VCaP (cell line): ENCODE data around the gene CCDC110.

ENCODE experiments used
- H3K27ac ChIP-seq: fragments of 450-650 bp; 2 replicates; pipeline ENCODE4 v1.5.1; 2017
- CTCF ChIP-seq: fragments of 450-650 bp; conservative IDR thresholded peaks from 2 replicates; pipeline ENCODE4 v1.5.1; 2017; ENCODE audit warnings: mild to moderate bottlenecking, moderate library complexity

CCDC110 gene

DNA sequence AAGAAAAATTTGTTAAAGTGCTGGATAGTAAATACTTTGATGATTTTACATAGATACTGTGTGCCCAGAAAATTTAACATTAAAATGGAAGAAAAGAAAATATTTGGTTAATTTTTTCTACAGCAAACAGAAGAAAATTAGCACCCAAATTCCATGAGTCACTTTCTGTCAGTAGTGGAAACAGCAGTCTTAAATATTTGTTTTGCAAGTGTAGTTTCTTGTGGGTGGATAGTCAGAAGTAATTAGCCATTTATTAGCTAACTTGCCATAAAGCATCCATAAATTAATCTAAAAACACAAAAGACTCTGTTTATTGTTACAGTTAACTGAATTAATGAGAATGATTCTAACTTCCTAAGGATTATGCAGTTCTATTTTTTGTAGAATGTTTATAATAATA is 36.1 kb downstream of the CCDC110 start:
- TF ChIP-seq CTCF: no peak
- no peak overlapping the region for H3K27ac ChIP-seq

DNA sequence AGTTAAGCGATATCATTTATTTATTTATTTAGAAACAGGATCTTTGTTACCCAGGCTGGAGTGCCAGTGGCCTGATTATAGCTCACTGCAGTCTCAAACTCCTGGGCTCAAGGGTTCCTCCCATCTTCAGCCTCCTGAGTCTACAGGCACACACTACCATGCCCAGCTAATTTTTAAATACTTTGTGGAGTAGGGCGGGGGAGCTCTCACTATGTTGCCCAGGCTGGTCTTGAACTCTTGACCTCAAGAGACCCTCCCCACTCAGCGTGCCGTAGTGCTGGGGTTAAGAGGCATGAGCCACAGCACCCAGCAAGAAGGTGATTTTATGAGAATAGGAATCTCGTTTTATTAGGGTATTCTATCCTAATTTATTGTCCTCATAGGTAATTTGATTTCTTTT is 41.9 kb downstream of the CCDC110 start:
- H3K27ac ChIP-seq: no peak overlapping the region
- no peak for TF ChIP-seq CTCF

GRCh38 chr4:185426960-185427688 is 44.4 kb downstream of the CCDC110 start:
- no peak for TF ChIP-seq CTCF
- H3K27ac ChIP-seq: no peak overlapping the region

DNA sequence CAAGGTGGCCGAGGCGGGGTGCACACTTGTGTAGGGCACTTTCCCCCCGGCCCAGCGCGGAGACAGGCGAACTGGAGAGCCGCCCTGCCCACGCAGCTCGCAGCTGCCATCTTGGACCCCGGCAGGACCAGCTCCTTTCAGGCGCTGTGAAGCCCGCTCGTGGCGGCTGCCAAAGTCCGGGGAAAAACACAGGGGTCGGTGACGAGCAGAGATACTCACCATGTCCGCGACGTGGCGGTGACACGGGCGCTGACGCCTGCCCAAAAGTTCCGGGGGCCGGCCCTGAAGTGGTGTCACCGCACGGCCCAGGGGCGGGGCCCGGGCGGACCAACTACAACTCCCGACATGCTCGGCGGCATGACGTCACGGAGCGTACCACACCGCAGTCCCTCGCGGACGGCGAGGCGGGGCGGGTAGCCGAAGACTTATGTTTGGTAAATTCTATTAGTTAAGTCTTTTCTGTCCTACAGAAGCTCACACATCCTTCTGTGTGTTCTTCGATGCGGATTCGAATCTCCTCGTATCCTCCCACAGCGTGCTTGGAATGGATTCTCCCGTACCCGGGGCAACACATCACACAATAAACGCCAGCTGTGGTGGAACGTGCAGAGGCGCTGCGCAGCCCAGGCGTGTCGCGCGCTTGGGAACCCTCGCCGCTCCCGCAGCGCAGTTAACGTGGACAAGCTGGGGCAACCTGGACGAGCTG is 45.7 kb downstream of the CCDC110 start, which contains the start of gene UFSP2:
Gene UFSP2, minus strand, starts transcription at position 318 of the 706 bp plus-strand sequence. Its CDS starts 96 bp downstream, at position 222.
- no peak for TF ChIP-seq CTCF
- H3K27ac ChIP-seq: peak within 1 kb of the TSS; percentile 97

GRCh38 chr4:185424905-185425646 is 46.5 kb downstream of the CCDC110 start:
- peak overlapping the region; percentile 97 for H3K27ac ChIP-seq
- TF ChIP-seq CTCF: no peak

DNA sequence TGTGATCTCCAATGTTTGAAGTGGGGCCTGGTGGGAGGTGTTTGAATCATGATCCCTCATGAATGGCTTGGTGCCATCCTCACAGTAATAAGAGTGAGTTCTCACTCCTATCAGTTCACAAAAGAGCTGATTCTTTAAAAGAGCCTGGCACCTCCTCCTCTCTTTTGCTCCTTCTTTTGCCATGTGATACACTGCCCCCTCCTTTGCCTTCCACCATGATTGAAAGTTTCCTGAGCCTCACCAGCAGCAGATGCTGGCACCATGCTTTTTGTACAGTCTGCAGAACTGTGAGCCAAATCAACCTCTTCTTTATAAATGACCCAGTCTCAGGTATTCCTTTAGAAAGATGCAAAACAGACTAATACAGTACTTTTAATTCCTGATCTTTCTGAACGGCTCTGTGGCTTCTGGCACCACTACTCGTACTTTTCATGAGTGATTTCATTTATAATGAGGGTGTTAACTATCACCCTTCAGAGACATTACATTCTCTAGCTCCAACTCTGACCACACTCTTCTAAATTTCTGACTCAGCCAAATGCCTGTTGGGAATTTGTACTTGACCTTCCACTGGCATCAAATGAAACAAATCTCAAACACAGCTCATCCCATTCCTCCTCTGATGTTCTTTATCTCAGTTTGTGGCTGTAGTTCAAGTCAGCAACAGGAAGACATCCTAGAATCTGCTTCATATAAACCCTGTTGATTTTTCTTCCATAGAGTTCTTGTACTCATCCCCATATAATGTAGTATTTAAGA is 50.0 kb downstream of the CCDC110 start:
- H3K27ac ChIP-seq: no peak overlapping the region
- TF ChIP-seq CTCF: no peak
